ENCODE data around the gene FADS2. TPM values are rescaled to one million over a fixed set of nuclear protein-coding genes. Genes with fewer than 3 reads are reported as not detected.

FADS2 gene
- total RNA-seq, 4 donors from 2014 or later = 2.2 to 13.7 (median 6.8) TPM

DNA sequence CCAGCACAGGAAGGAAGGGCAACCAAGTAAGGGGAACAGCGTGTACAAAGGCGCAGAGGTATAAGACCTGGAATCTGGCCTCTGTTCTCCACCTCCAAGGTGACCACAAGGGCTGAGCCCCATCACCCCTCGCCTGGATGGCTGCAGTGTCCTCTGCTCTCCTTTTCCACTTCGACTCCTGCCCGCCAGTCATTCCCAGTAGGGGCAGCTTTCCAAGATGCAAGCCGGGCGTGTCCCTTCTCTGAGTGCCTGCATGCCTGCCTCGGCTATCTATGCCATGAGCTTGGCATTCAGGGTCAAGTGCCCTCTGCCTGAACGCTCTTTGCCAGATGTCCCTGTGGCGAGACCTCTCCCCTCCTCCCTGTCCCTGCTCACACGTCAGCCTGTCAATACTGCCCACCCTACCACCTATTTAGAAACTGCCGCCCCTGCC is 46.3 kb downstream of the FADS2 start:
- TF ChIP-seq, protein P1, sequence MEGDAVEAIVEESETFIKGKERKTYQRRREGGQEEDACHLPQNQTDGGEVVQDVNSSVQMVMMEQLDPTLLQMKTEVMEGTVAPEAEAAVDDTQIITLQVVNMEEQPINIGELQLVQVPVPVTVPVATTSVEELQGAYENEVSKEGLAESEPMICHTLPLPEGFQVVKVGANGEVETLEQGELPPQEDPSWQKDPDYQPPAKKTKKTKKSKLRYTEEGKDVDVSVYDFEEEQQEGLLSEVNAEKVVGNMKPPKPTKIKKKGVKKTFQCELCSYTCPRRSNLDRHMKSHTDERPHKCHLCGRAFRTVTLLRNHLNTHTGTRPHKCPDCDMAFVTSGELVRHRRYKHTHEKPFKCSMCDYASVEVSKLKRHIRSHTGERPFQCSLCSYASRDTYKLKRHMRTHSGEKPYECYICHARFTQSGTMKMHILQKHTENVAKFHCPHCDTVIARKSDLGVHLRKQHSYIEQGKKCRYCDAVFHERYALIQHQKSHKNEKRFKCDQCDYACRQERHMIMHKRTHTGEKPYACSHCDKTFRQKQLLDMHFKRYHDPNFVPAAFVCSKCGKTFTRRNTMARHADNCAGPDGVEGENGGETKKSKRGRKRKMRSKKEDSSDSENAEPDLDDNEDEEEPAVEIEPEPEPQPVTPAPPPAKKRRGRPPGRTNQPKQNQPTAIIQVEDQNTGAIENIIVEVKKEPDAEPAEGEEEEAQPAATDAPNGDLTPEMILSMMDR (IDR thresholded peaks at IDR 0.05) = no peak
- no peak for TF ChIP-seq POLR2A (IDR thresholded peaks at IDR 0.05)

DNA sequence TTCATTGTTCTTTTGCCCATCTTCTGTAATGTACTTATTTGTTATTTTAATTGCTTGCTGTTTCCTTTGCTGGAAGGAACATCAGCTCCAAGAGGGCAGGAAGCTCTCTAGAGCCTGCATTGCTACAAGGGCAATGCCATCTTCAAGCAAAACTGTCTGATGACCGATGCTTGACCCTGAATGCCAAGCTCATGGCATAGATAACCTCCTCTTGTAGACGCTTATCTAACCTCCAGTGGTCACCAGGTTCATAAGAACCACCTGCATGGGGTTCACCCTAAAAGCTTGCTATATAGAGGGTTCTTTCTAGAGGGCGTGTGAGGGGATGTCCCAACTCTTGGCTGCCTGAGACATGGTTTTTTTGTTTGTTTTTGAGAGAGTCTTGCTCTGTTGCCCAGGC is 46.8 kb downstream of the FADS2 start:
- H3K4me1 ChIP-seq = peaks cover 4 to 28% (median 11%) of the 10 kb centered on the region in 3 donors
- H3K4me3 ChIP-seq = no peak overlapping the region
- no peak overlapping the region for H3K27ac ChIP-seq
- no peak for DNase-seq
- TF ChIP-seq POLR2A (IDR thresholded peaks at IDR 0.05) = no peak
- TF ChIP-seq, protein P1 (IDR thresholded peaks at IDR 0.05) = no peak
- 52 to 66% methylated on average over 2 to 3 of the region's 3 CpGs for WGBS, 2 donors
- no peaks in the 10 kb centered on the region for H3K9me3 ChIP-seq
- intact Hi-C loops (cut with DNase I) = no loop called here
- peaks cover 0 to 32% (median 0%) of the 10 kb centered on the region in 4 donors for H3K27me3 ChIP-seq
- peaks cover 0 to 18% (median 0%) of the 10 kb centered on the region in 3 donors for H3K36me3 ChIP-seq

More for the DNA sequence above, 46.3 kb downstream of the FADS2 start:
- peaks cover 0 to 18% (median 0%) of the 10 kb centered on the region in 3 donors for H3K36me3 ChIP-seq
- H3K9me3 ChIP-seq = no peaks in the 10 kb centered on the region
- 43 to 69% methylated on average over 6 to 11 of the region's 12 CpGs for WGBS, 2 donors
- DNase-seq = no peak
- H3K4me3 ChIP-seq = no peak overlapping the region
- peaks cover 4 to 28% (median 11%) of the 10 kb centered on the region in 3 donors for H3K4me1 ChIP-seq
- intact Hi-C loops (cut with DNase I) = no loop called here
- H3K27ac ChIP-seq = no peak overlapping the region
- peaks cover 0 to 37% (median 0%) of the 10 kb centered on the region in 4 donors for H3K27me3 ChIP-seq

DNA sequence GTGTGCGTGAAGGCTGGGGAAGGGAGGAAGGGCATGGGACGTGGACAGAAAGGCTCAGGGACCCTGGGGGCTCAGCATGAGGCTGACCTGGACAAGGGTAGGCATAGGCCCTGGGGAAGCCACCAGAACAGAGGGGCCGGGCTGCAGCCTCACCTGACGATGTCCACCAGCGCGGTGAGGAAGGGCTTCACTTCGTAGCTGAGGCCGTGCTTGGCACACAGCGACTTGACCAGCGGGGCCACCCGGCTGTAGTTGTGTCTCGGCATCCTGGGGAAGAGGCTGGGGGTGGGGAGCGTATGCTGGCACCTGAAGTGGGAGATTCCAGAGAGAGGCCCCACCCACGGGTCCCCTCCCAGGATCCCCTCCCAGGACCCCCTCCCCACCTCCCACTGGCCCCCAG is 47.6 kb downstream of the FADS2 start:
- DNase-seq = no peak
- Histone ChIP-seq H3K36me3 (peaks cover 0 to 18% (median 0%) of the 10 kb centered on the region in 3 donors), H3K4me1 (peaks cover 4 to 25% (median 11%) of the 10 kb centered on the region in 3 donors), H3K27ac (no peak overlapping the region), H3K4me3 (no peak overlapping the region), H3K27me3 (peaks cover 0 to 24% (median 0%) of the 10 kb centered on the region in 4 donors), H3K9me3 (no peaks in the 10 kb centered on the region)
- TF ChIP-seq POLR2A (IDR thresholded peaks at IDR 0.05) = no peak
- TF ChIP-seq, protein P1 (IDR thresholded peaks at IDR 0.05) = no peak
- intact Hi-C loops (cut with DNase I) = no loop called here
- 95 to 100% methylated on average over 7 to 8 of the region's 14 CpGs for WGBS, 2 donors

DNA sequence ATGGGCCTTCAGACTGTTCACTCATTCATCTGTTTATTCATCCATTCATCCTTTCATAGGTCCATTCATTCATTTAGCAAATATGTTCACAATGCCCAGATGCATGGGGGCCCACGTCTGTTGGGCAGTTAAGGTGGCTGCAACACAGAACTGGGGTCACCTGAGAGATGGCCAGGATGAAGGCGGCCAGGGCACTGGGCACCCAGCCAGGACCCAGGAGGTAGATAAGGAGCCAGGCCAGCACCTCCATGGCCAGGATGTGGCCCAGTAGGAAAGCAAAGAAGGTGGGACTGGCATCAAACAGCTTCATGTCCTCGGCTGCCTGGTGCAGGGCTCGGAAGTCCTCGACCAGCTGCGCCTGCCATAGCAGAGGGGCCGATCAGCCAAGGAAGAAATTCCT is 51.1 kb downstream of the FADS2 start:
- no peaks in the 10 kb centered on the region for H3K27me3 ChIP-seq
- H3K4me3 ChIP-seq = no peak overlapping the region
- WGBS, 2 donors = 90% methylated on average over 2 of the region's 7 CpGs; no CpG with 5 or more reads in 1 of the 2 donors
- no peak for DNase-seq
- H3K27ac ChIP-seq = no peak overlapping the region
- H3K36me3 ChIP-seq = peaks cover 0 to 18% (median 0%) of the 10 kb centered on the region in 3 donors
- TF ChIP-seq, protein P1 (IDR thresholded peaks at IDR 0.05) = no peak
- no peak for TF ChIP-seq POLR2A (IDR thresholded peaks at IDR 0.05)
- H3K4me1 ChIP-seq = peaks cover 3 to 9% (median 3%) of the 10 kb centered on the region in 3 donors
- no peaks in the 10 kb centered on the region for H3K9me3 ChIP-seq
- intact Hi-C loops (cut with DNase I) = no loop called here

DNA sequence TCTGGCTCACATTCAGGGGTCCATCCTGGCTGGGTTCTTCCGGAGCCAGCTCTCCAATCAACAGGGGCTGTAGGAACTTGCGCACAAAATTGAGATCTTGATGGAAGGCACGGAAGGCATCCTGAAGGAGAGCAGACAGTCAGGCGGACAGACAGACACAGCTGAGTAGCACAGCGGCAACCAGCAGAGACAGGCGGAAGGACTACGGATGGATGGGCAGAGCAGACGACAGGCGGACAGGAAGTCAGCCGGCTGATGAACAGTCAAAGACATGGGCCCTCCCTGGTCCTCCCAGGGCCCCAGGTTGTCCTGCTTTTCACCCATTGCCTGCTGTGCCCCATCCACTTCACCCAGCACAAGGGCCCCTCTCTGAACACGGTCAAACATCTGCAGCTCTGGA is 51.9 kb downstream of the FADS2 start:
- TF ChIP-seq POLR2A (IDR thresholded peaks at IDR 0.05) = no peak
- TF ChIP-seq, protein P1 (IDR thresholded peaks at IDR 0.05) = no peak
- DNase-seq = no peak
- no peak overlapping the region for H3K27ac ChIP-seq
- H3K4me3 ChIP-seq = no peak overlapping the region
- intact Hi-C loops (cut with DNase I) = no loop called here
- peaks cover 0 to under 1% (median 0%) of the 10 kb centered on the region in 3 donors for H3K4me1 ChIP-seq
- H3K27me3 ChIP-seq = no peaks in the 10 kb centered on the region
- peaks cover 0 to 18% (median 0%) of the 10 kb centered on the region in 3 donors for H3K36me3 ChIP-seq
- 86 to 90% methylated on average over 5 to 8 of the region's 11 CpGs for WGBS, 2 donors
- no peaks in the 10 kb centered on the region for H3K9me3 ChIP-seq
